Naive thymus-derived CD4-positive, alpha-beta T cell (primary cell): Measurements from ENCODE around the gene PRSS56. TPM values are rescaled to one million over a fixed set of nuclear protein-coding genes. Genes with fewer than 3 reads are reported as not detected.

Experiments
- ATAC-seq: fragments of 150-1000 bp; cut with Tn5 transposase; 2 replicates; pipeline ENCODE4 v1.10.0; 2021; ENCODE audit warnings: mild to moderate bottlenecking, moderate library complexity
- CTCF ChIA-PET: fragments of 350-600 bp; sonication (Branson Sonifier 250); formaldehyde crosslinking; loops from one replicate; lab custom pipeline; 2021; ENCODE audit warnings: antibody characterized with exemption; lab: Charles Lee
- POLR2A ChIA-PET: fragments of 350-600 bp; sonication (Branson Sonifier 250); formaldehyde crosslinking; loops from one replicate; lab custom pipeline; 2021; ENCODE audit warnings: antibody characterized with exemption, inconsistent platforms; lab: Charles Lee
- DNase-seq, 9 donors: peaks; one replicate each; pipeline versions ENCODE4 v3.0.0 to v3.0.0-alpha.2; 2020 to 2022; ENCODE audit warnings: mixed read lengths in 1 of 9
- H3K27ac ChIP-seq: one replicate; pipeline ENCODE4 v1.7.0; 2013; ENCODE audit warnings: mild to moderate bottlenecking, low read depth, low read length, moderate library complexity
- H3K27me3 ChIP-seq, 2 donors: one replicate each; pipeline ENCODE4 v1.7.0; 2013; ENCODE audit warnings: low read length in 2 of 2, mild to moderate bottlenecking in 2 of 2, moderate library complexity in 2 of 2; ENCODE audit not compliant: control insufficient read depth in 2 of 2, insufficient read depth in 2 of 2
- H3K36me3 ChIP-seq, 3 experiments: 1 replicate in 2 of 3; 2 replicates in 1 of 3; pipeline ENCODE4 v1.7.0; 2013; ENCODE audit warnings: low read length in 3 of 3, mild to moderate bottlenecking in 3 of 3, moderate library complexity in 1 of 3; ENCODE audit not compliant: insufficient read depth in 3 of 3, control insufficient read depth in 2 of 3
- H3K4me1 ChIP-seq, 2 donors: one replicate each; pipeline ENCODE4 v1.7.0; 2013; ENCODE audit warnings: low read length in 2 of 2, mild to moderate bottlenecking in 2 of 2, moderate library complexity in 1 of 2; ENCODE audit not compliant: control insufficient read depth in 2 of 2, insufficient read depth in 2 of 2
- H3K4me3 ChIP-seq: 2 replicates; pipeline ENCODE4 v1.7.0; 2013; ENCODE audit warnings: mild to moderate bottlenecking, low read length
- H3K9me3 ChIP-seq, 3 experiments: 1 replicate in 2 of 3; 2 replicates in 1 of 3; pipeline ENCODE4 v1.7.0; 2013; ENCODE audit warnings: low read length in 3 of 3; ENCODE audit not compliant: control insufficient read depth in 2 of 3
- H3K27ac Mint-ChIP-seq, 9 donors: one replicate each; pipeline ENCODE4 v1.8.0; 2020 to 2022; ENCODE audit warnings: mixed read lengths in 9 of 9, mild to moderate bottlenecking in 8 of 9, moderate library complexity in 5 of 9, inconsistent platforms in 2 of 9
- H3K27me3 Mint-ChIP-seq, 5 donors: one replicate each; pipeline ENCODE4 v1.8.0; 2021 to 2022; ENCODE audit warnings: mixed read lengths in 5 of 5, mild to moderate bottlenecking in 1 of 5
- H3K36me3 Mint-ChIP-seq, 5 donors: one replicate each; pipeline ENCODE4 v1.8.0; 2020 to 2022; ENCODE audit warnings: mixed read lengths in 5 of 5, mild to moderate bottlenecking in 3 of 5, inconsistent platforms in 1 of 5
- H3K4me1 Mint-ChIP-seq, 7 donors: one replicate each; pipeline ENCODE4 v1.8.0; 2020 to 2022; ENCODE audit warnings: mixed read lengths in 7 of 7, mild to moderate bottlenecking in 3 of 7, inconsistent platforms in 1 of 7
- H3K4me3 Mint-ChIP-seq, 10 donors: one replicate each; pipeline ENCODE4 v1.8.0; 2020 to 2022; ENCODE audit warnings: mild to moderate bottlenecking in 10 of 10, mixed read lengths in 10 of 10, moderate library complexity in 6 of 10, inconsistent platforms in 2 of 10
- H3K9me3 Mint-ChIP-seq, 11 donors: one replicate each; pipeline ENCODE4 v1.8.0; 2020 to 2022; ENCODE audit warnings: mixed read lengths in 11 of 11, mild to moderate bottlenecking in 4 of 11, inconsistent platforms in 1 of 11, moderate library complexity in 1 of 11
- intact Hi-C, 2 donors: fragments of 100-400 bp; cut with micrococcal nuclease; formaldehyde crosslinking; loops; one replicate each; pipeline ENCODE4 v1.15.1; 2023
- polyA plus RNA-seq, 2 donors: library from polyadenylated mRNA; unstranded; fragments of 300-500 nt; fragmentation: Illumina TruSeq; gene quantifications; one replicate each; pipeline ENCODE4 v1.2.3, GENCODE V29; 2021
- total RNA-seq, 6 experiments: library from RNA in 5 of 6; stranded (reverse) in 5 of 6; gene quantifications; 1 replicate in 5 of 6; 2 replicates in 1 of 6; pipeline ENCODE4 v1.2.3 and lab custom pipeline; 2021 to 2026

Gene PRSS56
- total and polyA plus RNA-seq, 7 experiments from 2014 or later = not detected

GRCh38 chr2:232487385-232488096 is 32.6 kb upstream of the PRSS56 start, which contains the start of gene ECEL1:
TSS of gene ECEL1 (minus strand) at chr2:232487834. CDS start at chr2:232486653, 1,181 bp downstream.
- H3K36me3 ChIP-seq = no peaks in the 10 kb centered on the region
- DNase-seq = no peak
- Mint-ChIP-seq H3K4me1 (peaks cover 0 to 11% (median 9%) of the 10 kb centered on the region in 7 donors), H3K27ac (no peak within 1 kb of the TSS), H3K27me3 (peaks cover 36 to 58% (median 41%) of the 10 kb centered on the region in 5 donors), H3K36me3 (no peaks in the 10 kb centered on the region), H3K4me3 (peak within 1 kb of the TSS in 9 of 10 donors; percentile 14 to 67 (median 53)), H3K9me3 (no peaks in the 10 kb centered on the region)
- CTCF ChIA-PET = no interaction called here
- no peaks in the 10 kb centered on the region for H3K27me3 ChIP-seq
- POLR2A ChIA-PET = no interaction called here
- intact Hi-C loops = no loop called here
- no peak within 1 kb of the TSS for H3K4me3 ChIP-seq
- ATAC-seq = no peak
- H3K9me3 ChIP-seq = no peaks in the 10 kb centered on the region
- H3K4me1 ChIP-seq = no peaks in the 10 kb centered on the region
- H3K27ac ChIP-seq = no peak within 1 kb of the TSS

- H3K4me3 Mint-ChIP-seq = peak overlapping the region in 8 of 10 donors; percentile 36 to 65 (median 50)
Observed at GRCh38 chr2:232488097-232488711, 32.0 kb upstream of the PRSS56 start.

DNA sequence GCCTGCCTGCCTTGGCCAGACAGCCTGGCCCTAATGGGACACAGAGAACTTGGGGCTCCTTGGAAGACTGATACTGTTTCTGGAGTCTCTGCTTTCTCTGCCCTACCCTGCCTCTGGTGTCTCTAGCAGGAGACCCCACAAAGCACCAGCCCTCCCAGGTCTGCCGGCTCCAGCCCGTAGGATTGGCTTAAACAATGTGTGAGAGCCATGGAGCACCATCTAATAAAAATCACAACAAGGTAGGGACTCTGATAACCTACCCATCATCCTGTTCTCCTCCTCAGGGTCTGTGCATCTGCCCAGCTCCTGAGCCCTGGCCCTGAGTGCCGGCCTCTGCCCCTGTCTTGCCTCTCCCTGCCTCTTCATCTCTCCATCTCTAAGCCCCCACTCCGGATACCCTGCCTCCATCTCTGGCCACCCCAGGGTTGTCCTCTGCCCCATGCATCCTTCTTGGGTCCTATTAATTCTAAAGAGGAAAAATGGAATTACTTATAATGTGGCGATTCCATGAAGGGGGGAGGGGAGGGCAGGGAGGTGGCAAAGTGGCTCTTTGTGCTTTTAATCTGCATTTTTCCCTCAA is 31.4 kb upstream of the PRSS56 start:
- H3K27me3 ChIP-seq = no peaks in the 10 kb centered on the region
- intact Hi-C loops = no loop called here

More at GRCh38 chr2:232488097-232488711, 32.0 kb upstream of the PRSS56 start:
- ChIA-PET POLR2A (no interaction called here), CTCF (no interaction called here)
- Mint-ChIP-seq H3K27me3 (peaks cover 36 to 61% (median 40%) of the 10 kb centered on the region in 5 donors), H3K36me3 (no peaks in the 10 kb centered on the region), H3K27ac (no peak overlapping the region), H3K4me1 (peaks cover 0 to 11% (median 9%) of the 10 kb centered on the region in 7 donors), H3K9me3 (no peaks in the 10 kb centered on the region)
- no peaks in the 10 kb centered on the region for H3K27me3 ChIP-seq
- no peak overlapping the region for H3K27ac ChIP-seq
- no peaks in the 10 kb centered on the region for H3K36me3 ChIP-seq
- no peak overlapping the region for H3K4me3 ChIP-seq
- no peaks in the 10 kb centered on the region for H3K4me1 ChIP-seq
- no peak for ATAC-seq
- no peaks in the 10 kb centered on the region for H3K9me3 ChIP-seq
- no peak for DNase-seq
- intact Hi-C loops = no loop called here

GRCh38 chr2:232489516-232490220 is 30.5 kb upstream of the PRSS56 start:
- Histone ChIP-seq H3K36me3 (no peaks in the 10 kb centered on the region), H3K4me3 (no peak overlapping the region), H3K27ac (no peak overlapping the region), H3K4me1 (no peaks in the 10 kb centered on the region), H3K27me3 (no peaks in the 10 kb centered on the region), H3K9me3 (no peaks in the 10 kb centered on the region)
- Mint-ChIP-seq H3K4me1 (peaks cover 0 to 11% (median 9%) of the 10 kb centered on the region in 7 donors), H3K9me3 (no peaks in the 10 kb centered on the region), H3K27ac (peak overlapping the region in 1 of 9 donors; percentile 25), H3K4me3 (peak overlapping the region in 2 of 10 donors; percentile 9 to 60), H3K36me3 (no peaks in the 10 kb centered on the region), H3K27me3 (peaks cover 28 to 53% (median 34%) of the 10 kb centered on the region in 5 donors)
- ChIA-PET CTCF (no interaction called here), POLR2A (no interaction called here)
- ATAC-seq (no peak), DNase-seq (no peak)
- intact Hi-C loops = no loop called here

More for the DNA sequence above, 31.4 kb upstream of the PRSS56 start:
- Mint-ChIP-seq H3K4me1 (peaks cover 0 to 11% (median 9%) of the 10 kb centered on the region in 7 donors), H3K27ac (no peak overlapping the region), H3K27me3 (peaks cover 36 to 60% (median 40%) of the 10 kb centered on the region in 5 donors), H3K4me3 (peak overlapping the region in 9 of 10 donors; percentile 14 to 65 (median 46)), H3K9me3 (no peaks in the 10 kb centered on the region), H3K36me3 (no peaks in the 10 kb centered on the region)
- H3K4me1 ChIP-seq = no peaks in the 10 kb centered on the region
- H3K4me3 ChIP-seq = no peak overlapping the region
- ChIA-PET CTCF (no interaction called here), POLR2A (no interaction called here)
- no peaks in the 10 kb centered on the region for H3K36me3 ChIP-seq
- H3K9me3 ChIP-seq = no peaks in the 10 kb centered on the region
- no peak for ATAC-seq
- H3K27ac ChIP-seq = no peak overlapping the region
- no peak for DNase-seq

DNA sequence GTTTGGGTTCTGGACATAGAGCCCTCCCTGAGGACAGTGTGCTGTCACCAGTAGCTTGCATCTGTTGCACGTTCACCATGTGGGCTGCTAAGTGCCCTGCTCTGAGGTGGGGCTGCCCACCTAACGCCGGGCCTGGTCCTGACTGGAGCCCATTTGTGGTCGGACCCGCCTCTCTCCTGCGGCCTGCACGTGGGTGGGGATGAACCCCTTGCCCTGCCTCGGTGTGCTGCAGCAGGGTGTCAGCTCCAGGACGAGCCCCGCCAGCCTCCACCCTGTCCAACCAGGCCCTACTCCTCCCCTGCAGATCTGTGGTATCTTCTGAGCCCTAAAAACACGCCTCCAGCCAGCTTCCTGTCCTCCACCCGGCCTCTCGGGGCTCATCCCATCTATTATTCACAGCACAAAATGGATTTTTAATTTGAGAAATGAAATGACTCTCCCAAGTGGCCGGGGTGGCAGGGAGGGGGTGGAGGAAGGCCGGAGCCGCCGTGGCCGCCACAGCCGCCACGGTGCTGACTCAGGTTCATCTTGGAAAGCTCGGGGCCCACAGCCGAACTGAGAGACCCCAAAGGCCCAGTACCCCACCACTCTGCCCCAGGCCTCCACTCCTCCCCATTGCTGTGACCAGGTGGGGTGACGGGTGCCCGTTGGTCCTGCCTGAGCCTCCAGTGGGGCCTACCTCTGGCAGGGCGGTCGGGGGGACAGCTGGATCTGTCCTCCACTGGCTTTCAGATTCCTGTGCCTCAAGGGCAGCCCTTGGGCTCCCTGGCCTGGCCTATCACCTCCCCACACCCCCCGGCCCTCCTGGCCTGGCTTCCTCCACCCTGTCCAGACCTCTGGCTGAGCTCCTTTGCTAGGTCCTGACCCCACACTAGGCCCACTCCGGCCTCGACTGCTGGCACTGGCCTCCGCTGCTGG is 29.7 kb upstream of the PRSS56 start:
- ChIA-PET CTCF (no interaction called here), POLR2A (no interaction called here)
- Mint-ChIP-seq H3K4me3 (no peak overlapping the region), H3K27ac (no peak overlapping the region), H3K4me1 (peaks cover 0 to 5% (median 4%) of the 10 kb centered on the region in 7 donors), H3K9me3 (no peaks in the 10 kb centered on the region), H3K27me3 (peaks cover 20 to 45% (median 26%) of the 10 kb centered on the region in 5 donors), H3K36me3 (no peaks in the 10 kb centered on the region)
- DNase-seq (peak in 1 of 9 donors; percentile 5), ATAC-seq (no peak)
- intact Hi-C loops = no loop called here
- Histone ChIP-seq H3K36me3 (no peaks in the 10 kb centered on the region), H3K4me1 (no peaks in the 10 kb centered on the region), H3K27ac (no peak overlapping the region), H3K27me3 (no peaks in the 10 kb centered on the region), H3K4me3 (no peak overlapping the region), H3K9me3 (no peaks in the 10 kb centered on the region)
